Measurements from ENCODE around the gene SYT9.

The SYT9 gene

GRCh38 chr11:7348432-7349304, 97.0 kb downstream of the SYT9 start (continued):
- TF ChIP-seq ZBTB49 (tag by site-specific recombination; IDR thresholded peaks at IDR 0.05; ENCODE audit: low read depth): no peak
- no peak for TF ChIP-seq ZNF76 (tag by site-specific recombination; IDR thresholded peaks at IDR 0.05; ENCODE audit: borderline replicate concordance, low read depth)
- TF ChIP-seq BCL11A (tag by site-specific recombination; IDR thresholded peaks at IDR 0.05; ENCODE audit: low read depth): no peak
- TF ChIP-seq SCRT1 (tag by site-specific recombination; IDR thresholded peaks at IDR 0.05; ENCODE audit: borderline replicate concordance): no peak
- no peak for TF ChIP-seq ZNF677 (tag by site-specific recombination; IDR thresholded peaks at IDR 0.05)
- TF ChIP-seq SP7 (tag by site-specific recombination; IDR thresholded peaks at IDR 0.05): peak; percentile 72
- no peak for TF ChIP-seq KLF16 (tag by site-specific recombination; IDR thresholded peaks at IDR 0.05)
- TF ChIP-seq, protein P1, sequence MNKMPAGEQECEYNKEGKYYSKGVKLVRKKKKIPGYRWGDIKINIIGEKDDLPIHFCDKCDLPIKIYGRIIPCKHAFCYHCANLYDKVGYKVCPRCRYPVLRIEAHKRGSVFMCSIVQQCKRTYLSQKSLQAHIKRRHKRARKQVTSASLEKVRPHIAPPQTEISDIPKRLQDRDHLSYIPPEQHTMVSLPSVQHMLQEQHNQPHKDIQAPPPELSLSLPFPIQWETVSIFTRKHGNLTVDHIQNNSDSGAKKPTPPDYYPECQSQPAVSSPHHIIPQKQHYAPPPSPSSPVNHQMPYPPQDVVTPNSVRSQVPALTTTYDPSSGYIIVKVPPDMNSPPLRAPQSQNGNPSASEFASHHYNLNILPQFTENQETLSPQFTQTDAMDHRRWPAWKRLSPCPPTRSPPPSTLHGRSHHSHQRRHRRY (tag by site-specific recombination; IDR thresholded peaks at IDR 0.05): no peak
- no peak for TF ChIP-seq ZNF16 (tag by site-specific recombination; IDR thresholded peaks at IDR 0.05; ENCODE audit: low read depth)
- no peak for TF ChIP-seq ZFP69B (tag by site-specific recombination; IDR thresholded peaks at IDR 0.05)
- no peak for TF ChIP-seq ZBTB48 (tag by site-specific recombination; IDR thresholded peaks at IDR 0.05)
- TF ChIP-seq ZSCAN30 (tag by site-specific recombination; IDR thresholded peaks at IDR 0.05): 0 out of 2 replicates have a peak, but pooled peaks have one; percentile 39
- TF ChIP-seq ZSCAN23 (tag by site-specific recombination; IDR thresholded peaks at IDR 0.05): no peak
- TF ChIP-seq ZNF792 (tag by site-specific recombination; IDR thresholded peaks at IDR 0.05): no peak
- no peak for TF ChIP-seq ZNF426 (tag by site-specific recombination; IDR thresholded peaks at IDR 0.05)
- no peak for TF ChIP-seq EGR2 (tag by site-specific recombination; IDR thresholded peaks at IDR 0.05; ENCODE audit: low read depth)
- TF ChIP-seq ZNF184 (tag by site-specific recombination; IDR thresholded peaks at IDR 0.05): 0 out of 2 replicates have a peak, but pooled peaks have one; percentile 12
- 0 out of 2 replicates have a peak, but pooled peaks have one; percentile 14 for TF ChIP-seq ZBTB21 (tag by site-specific recombination; IDR thresholded peaks at IDR 0.05)
- no peak for TF ChIP-seq ZNF23 (tag by site-specific recombination; IDR thresholded peaks at IDR 0.05; ENCODE audit: borderline replicate concordance)
- TF ChIP-seq KLF1 (tag by site-specific recombination; IDR thresholded peaks at IDR 0.05): no peak
- TF ChIP-seq KLF10 (tag by site-specific recombination; IDR thresholded peaks at IDR 0.05): peak; percentile 51
- TF ChIP-seq, protein P2, sequence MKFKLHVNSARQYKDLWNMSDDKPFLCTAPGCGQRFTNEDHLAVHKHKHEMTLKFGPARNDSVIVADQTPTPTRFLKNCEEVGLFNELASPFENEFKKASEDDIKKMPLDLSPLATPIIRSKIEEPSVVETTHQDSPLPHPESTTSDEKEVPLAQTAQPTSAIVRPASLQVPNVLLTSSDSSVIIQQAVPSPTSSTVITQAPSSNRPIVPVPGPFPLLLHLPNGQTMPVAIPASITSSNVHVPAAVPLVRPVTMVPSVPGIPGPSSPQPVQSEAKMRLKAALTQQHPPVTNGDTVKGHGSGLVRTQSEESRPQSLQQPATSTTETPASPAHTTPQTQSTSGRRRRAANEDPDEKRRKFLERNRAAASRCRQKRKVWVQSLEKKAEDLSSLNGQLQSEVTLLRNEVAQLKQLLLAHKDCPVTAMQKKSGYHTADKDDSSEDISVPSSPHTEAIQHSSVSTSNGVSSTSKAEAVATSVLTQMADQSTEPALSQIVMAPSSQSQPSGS (tag by site-specific recombination; IDR thresholded peaks at IDR 0.05; ENCODE audit: low read depth): no peak
- TF ChIP-seq ZNF639 (tag by site-specific recombination; IDR thresholded peaks at IDR 0.05): no peak
- TF ChIP-seq ZNF785 (tag by site-specific recombination; IDR thresholded peaks at IDR 0.05): no peak
- TF ChIP-seq ZNF48 (tag by site-specific recombination; IDR thresholded peaks at IDR 0.05): no peak
- no peak for TF ChIP-seq ZNF501 (tag by site-specific recombination; IDR thresholded peaks at IDR 0.05)
- TF ChIP-seq ZBTB44 (tag by site-specific recombination; IDR thresholded peaks at IDR 0.05): peak; percentile 24; the same call in 1 of the 2 replicates
- no peak for TF ChIP-seq HOXA7 (CRISPR knock-in tag; IDR thresholded peaks at IDR 0.05; ENCODE audit: borderline replicate concordance)
- TF ChIP-seq ZEB2 (tag by site-specific recombination; IDR thresholded peaks at IDR 0.05): peak; percentile 53; the same call in 1 of the 2 replicates
- peak; percentile 64; the same call in 1 of the 2 replicates for TF ChIP-seq ZNF843 (tag by site-specific recombination; IDR thresholded peaks at IDR 0.05)
- no peak for TF ChIP-seq ZNF747 (tag by site-specific recombination; IDR thresholded peaks at IDR 0.05)
- peak; percentile 80 for TF ChIP-seq ZBTB8A (tag by site-specific recombination; IDR thresholded peaks at IDR 0.05)
- TF ChIP-seq ZNF394 (tag by site-specific recombination; IDR thresholded peaks at IDR 0.05; ENCODE audit: borderline replicate concordance): no peak
